H1 (cell line): ENCODE results near the gene PFDN1. TPM values are rescaled to one million over a fixed set of nuclear protein-coding genes. Genes with fewer than 3 reads are reported as not detected.

Experiments
- BACH1 ChIP-seq: IDR thresholded peaks from 2 replicates; pipeline ENCODE4 v1.6.1; 2012; ENCODE audit warnings: low read length, improper control_type of control experiment
- MAFK ChIP-seq: IDR thresholded peaks from 2 replicates; pipeline ENCODE4 v1.6.1; 2012; ENCODE audit warnings: low read depth, mild to moderate bottlenecking, improper control_type of control experiment, low read length
- MAX ChIP-seq: IDR thresholded peaks from 2 replicates; pipeline ENCODE4 v1.6.1; 2012; ENCODE audit warnings: inconsistent platforms
- SIX5 ChIP-seq: IDR thresholded peaks from 2 replicates; pipeline ENCODE4 v1.6.1; 2011; ENCODE audit warnings: mild to moderate bottlenecking, low read depth, low read length
- SP4 ChIP-seq: IDR thresholded peaks from 2 replicates; pipeline ENCODE4 v1.6.1; 2012; ENCODE audit warnings: low read length, inconsistent platforms
- TAF1 ChIP-seq: IDR thresholded peaks from 2 replicates; pipeline ENCODE4 v1.6.1; 2011; ENCODE audit warnings: mild to moderate bottlenecking, low read depth, low read length
- YY1 ChIP-seq: IDR thresholded peaks from 2 replicates; pipeline ENCODE4 v1.6.1; 2011; ENCODE audit warnings: low read depth, mild to moderate bottlenecking, low read length
- polyA plus RNA-seq, 7 experiments: library from polyadenylated mRNA; depleted of rRNA in 3 of 7; stranded (reverse) in 5 of 7; unstranded in 2 of 7; fragments of >200 nt in 5 of 7; fragments of 200-250 nt in 2 of 7; gene quantifications; 1 replicate in 5 of 7; 2 replicates in 1 of 7; 4 replicates in 1 of 7; pipeline versions ENCODE4 v1.2.1 to v1.2.3, GENCODE V29; 2011 to 2013; ENCODE audit warnings: missing spikeins in 2 of 7, mixed read lengths in 2 of 7
- total RNA-seq: library from RNA; stranded (reverse); fragmentation: NEBNext Ultra II Directional; extraction: Animal tissue kit (Norgen Biotek cat#: 25700); gene quantifications from 2 replicates; pipeline ENCODE4 v1.2.1, GENCODE V29; 2021

Gene PFDN1
- total and polyA plus RNA-seq, 2 of the 8 experiments (the other 6 are each of a cell fraction or from before 2014, with no cell fraction given) = 53.0 to 89.6 TPM

DNA sequence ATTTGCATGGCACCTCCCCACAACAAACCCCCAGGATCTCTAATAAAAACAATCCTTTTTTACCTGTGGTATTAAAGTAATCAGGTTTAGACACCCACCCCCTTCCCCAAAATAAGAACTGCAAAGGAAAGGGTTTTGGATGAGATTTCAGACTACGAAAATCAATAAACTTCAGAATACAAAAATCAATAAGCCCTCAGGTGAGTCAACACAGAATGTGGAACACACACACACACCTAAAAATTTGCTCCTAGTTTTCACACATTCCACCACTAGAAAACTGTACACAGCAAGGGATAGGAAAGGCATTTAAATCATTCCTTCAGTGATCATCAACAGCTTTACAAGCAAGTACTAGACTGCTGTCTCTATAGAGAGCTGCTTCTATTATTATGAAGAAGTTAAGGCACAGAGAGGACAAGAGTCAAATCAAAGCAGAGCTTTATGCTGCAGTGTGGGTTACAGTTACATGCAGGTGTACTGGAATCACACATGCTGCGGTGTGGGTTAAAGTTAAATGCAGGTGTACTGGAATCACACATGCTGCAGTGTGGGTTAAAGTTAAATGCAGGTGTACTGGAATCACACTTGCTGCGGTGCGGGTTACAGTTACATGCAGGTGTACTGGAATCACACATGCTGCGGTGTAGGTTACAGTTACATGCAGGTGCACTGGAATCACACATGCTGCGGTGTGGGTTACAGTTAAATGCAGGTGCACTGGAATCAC is 36.3 kb downstream of the PFDN1 start (continued):
- TF ChIP-seq SIX5 (no peak), SP4 (no peak), TAF1 (no peak), MAFK (no peak), MAX (no peak), BACH1 (no peak), YY1 (no peak)
- TF ChIP-seq, all 59 proteins: peak for 0
